HG03342 (cell line): Measurements from ENCODE around the gene MLXIP.
"Not testable (repeated sequence)": the region's sequence is repeated elsewhere in the genome, so short reads cannot be mapped to it uniquely, and the experiment has no call there.

Experiments used
- ATAC-seq: cut with Tn5 transposase; IDR thresholded peaks from one replicate; pipeline ENCODE4 v1.9.1; 2021; ENCODE audit warnings: mild to moderate bottlenecking, moderate library complexity; ENCODE audit not compliant: unreplicated experiment

The MLXIP gene

GRCh38 chr12:122144885-122145284 lies 66.3 kb downstream of the MLXIP start:
- ATAC-seq = no peak

- no peak for ATAC-seq
These were observed 67.2 kb downstream of the MLXIP start for GRCh38 chr12:122145505-122146330.

GRCh38 chr12:122147514-122148290 lies 69.1 kb downstream of the MLXIP start:
- ATAC-seq = no peak

- ATAC-seq = no peak
These were observed 70.1 kb downstream of the MLXIP start for GRCh38 chr12:122148657-122149056.

DNA sequence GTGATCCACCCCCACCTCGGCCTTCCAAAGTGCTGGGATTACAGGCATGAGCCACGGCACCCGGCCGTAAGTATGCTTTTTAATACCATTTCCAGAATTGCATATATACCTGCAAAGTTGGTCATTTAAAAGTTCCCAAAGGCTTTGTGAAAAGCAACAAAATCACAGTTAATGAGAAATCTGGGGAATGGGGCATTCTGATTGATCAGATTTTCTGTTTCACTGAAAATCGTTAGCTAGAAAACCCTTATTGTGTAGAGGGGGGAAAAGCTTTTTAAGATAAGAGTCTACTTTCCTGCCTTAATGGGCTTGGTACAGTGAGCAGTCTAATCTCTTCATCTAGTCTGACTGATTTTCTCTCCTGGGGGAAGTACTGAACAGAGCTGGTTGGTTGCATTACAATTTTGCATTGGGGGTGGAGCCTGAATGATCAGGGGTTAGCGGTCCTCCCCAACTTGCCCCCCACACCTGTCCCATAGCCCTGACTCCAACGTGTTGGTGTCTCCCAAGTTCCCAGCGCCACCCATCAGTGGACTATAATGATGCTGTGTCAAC lies 71.6 kb downstream of the MLXIP start:
- ATAC-seq = no peak

DNA sequence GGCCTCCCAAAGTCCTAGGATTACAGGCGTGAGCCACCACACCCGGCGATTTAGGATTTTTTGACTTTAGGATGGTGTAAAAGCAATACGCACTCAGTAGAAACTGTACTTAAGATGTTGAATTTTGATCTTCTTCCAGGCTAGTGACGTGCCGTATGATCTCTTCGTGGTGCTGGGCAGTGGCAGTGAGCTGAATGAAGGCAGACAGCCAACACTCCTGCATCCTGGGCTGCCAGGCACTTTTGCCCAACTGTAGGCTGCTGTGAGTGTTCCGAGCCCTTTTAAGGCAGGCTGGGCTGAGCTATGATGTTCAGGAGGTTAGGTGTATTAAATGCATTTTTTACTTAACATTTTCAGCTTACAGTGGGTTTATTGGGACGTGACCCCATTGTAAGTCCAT lies 74.2 kb downstream of the MLXIP start:
- ATAC-seq = no peak

DNA sequence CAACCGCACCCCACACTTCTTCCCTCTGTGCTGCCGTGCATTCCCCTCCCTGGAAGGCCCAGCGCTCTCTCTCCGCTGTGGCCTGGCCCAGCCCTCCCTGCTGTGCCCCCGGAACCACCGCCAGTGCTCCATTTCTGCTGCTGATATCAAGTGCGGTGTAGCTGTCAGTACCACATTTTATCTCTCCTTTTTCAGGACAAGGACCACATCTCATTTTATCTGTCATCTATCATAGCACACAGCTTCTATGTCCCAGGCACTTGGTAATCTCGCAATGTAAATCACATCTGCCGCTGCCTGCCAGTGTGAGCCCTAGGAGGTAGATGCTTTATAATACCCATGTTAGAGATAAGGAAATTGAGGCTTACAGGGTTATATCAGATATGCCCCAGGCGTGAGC lies 77.1 kb downstream of the MLXIP start:
- ATAC-seq = no peak

GRCh38 chr12:122158700-122159285 lies 80.2 kb downstream of the MLXIP start:
- no peak for ATAC-seq

DNA sequence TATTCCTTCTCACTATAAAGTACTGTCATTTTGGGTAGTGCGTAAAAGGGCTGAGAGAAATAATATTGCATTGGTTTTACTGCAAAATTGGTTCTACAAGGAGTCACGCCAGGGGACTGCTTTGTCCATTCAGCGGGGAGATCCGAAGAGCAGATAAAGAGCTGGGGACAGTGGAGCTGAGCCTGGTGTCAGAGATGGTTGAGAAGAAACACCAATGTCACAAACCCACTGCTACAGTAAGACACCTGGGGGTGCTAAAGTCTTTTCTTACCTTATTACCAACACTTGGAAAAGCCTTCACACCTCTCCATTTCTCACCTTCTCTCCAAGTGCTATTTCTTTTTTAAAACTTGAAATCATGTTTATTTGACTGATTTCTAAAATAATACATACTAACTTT lies 81.3 kb downstream of the MLXIP start:
- no peak for ATAC-seq

DNA sequence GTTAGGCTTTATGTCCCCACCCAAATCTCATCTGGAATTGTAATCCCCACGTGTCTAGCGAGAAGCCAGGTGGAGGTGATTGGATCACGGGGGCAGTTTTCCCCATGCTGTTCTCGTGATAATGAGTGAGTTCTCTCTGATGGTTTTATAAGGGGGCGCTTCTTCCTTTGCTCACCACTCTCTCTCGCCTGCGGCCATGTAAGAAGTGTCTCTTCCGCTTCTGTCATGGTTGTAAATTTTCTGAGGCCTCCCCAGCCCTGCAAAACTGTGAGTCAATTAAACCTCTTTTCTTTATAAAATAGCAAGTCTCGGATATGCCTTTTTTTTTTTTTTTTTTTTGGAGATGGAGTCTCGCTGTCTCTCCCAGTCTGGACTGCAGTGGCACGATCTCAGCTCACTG lies 82.2 kb downstream of the MLXIP start:
- ATAC-seq = no peak

GRCh38 chr12:122161682-122162081 lies 83.1 kb downstream of the MLXIP start:
- ATAC-seq = no peak

DNA sequence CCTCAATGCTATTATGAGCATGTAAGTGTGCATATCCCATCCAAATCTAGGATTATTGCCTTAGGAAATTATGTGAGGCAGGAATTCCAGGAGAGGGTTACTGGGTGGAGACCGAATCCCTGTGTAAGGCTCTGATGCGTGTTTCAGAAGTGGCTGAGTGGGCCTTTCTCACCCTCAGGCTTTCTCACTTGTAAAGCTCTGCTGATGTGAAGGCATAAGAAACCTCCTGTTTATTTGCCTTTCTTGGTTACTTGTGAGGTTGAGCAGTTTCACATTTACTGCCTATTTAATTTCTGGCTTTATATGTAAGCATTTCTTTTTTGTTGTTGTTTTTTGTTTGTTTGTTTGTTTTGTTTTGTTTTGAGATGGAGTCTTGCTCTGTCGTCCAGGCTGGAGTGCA lies 84.4 kb downstream of the MLXIP start:
- ATAC-seq = no peak

DNA sequence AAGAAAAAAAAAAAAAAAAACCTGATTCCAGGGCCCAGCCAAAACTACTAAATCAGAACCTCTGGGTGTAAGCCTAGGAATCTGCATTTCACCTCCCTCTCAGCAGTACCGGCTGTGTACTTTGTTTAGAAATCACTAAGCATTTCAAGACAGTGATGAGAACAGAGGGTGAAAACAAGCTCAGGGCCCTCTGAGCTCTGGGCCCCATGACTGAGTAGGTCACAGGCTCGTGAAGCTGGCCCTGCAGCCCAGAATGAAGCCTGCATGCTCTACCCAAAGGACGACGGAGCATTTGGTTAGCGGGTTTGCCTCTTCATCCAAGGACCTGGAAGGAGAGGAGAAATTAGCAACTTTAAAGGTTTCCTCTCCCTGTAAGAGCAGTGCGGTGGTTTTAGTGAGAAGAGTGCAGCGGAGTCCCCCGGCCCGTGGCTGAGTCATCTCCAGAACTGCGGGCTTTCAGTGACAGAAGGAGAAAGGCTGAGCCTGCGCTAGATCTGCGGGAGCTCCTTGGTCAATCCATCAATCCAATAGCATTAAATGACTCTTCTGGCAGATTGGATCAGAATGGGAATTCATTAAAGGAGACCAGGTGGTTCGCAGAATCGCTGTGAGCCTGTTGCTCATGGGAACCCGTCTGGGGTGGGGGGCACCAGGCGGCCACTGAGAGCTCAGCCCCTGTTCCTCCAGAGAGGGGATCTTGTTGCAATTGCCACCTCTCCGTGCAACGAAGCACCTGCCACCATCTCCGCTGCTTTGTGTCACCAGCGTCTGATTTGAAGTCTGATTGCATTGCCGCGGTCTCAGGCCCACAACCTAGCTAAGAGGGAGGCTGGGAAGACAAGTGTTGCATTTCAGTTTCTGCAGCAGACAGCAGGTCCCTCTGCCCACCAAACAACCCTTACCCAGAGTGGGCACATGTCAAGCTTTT lies 88.1 kb downstream of the MLXIP start:
- no peak for ATAC-seq

DNA sequence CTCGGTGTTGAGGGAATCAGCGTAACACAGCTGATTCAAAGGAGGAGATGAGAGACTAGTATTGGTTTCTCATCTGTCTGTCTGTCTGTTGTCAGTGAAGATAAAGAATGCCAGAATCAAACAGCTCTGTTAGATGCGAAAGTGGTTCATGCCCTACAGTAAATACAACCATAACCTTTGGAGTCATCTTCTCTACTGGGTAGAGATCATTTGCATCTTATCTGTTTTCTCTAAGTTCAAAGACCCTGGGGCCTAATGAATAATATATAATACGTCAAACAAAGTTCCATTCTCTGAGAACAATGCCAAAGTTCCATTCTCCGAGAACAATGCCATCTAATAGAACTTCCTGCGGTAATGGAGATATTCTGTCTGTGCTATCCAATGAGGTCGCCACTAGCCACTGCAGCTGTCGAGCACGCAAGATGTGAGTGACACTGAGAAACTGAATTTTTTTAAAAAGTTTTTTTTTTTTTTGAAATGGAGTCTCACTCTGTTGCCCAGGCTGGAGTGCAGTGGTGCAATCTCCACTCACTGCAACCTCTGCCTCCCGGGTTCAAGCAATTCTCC lies 88.9 kb downstream of the MLXIP start:
- no peak for ATAC-seq

- ATAC-seq = no peak
These were observed 89.9 kb downstream of the MLXIP start for GRCh38 chr12:122168492-122168891.

- ATAC-seq = no peak
These were observed 92.8 kb downstream of the MLXIP start for GRCh38 chr12:122171399-122171798.

- ATAC-seq = no peak
These were observed 93.8 kb downstream of the MLXIP start for GRCh38 chr12:122172262-122172939.

- no peak for ATAC-seq
These were observed 95.7 kb downstream of the MLXIP start, which contains the start of gene IL31 for GRCh38 chr12:122174155-122174845. Gene IL31 (minus strand): TSS chr12:122174221. CDS start chr12:122174172, 49 bp downstream.

DNA sequence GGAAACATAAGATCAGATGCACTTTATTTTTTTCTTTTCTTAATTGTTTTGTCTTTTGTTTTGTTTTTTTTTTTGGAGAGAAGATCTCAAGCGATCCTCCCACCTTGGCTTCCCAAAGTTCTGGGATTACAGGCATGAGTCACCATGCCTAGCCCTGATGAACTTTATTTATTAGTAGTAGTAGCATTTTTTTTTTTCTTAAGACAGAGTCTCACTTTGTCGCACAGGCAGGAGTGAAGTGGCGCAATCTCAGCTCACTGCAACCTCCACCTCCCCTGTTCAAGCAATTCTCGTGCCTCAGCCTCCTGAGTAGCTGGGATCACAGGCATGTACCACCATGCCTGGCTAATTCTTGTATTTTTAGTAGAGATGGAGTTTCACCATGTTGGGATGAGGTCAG lies 97.9 kb downstream of the MLXIP start:
- not testable (repeated sequence) for ATAC-seq
